Activated B cell treated with CpG ODN at 0.5 μM for 24 hours (primary cell): ENCODE measurements around the gene TMCO2. TPM values are rescaled to one million over a fixed set of nuclear protein-coding genes. Genes with fewer than 3 reads are reported as not detected.

Source experiments
- ATAC-seq: fragments of 200-7000 bp; cut with Tn5 transposase; one replicate; pipeline ENCODE4 v1.10.0; 2021; ENCODE audit warnings: low read depth, mild to moderate bottlenecking, moderate library complexity
- CTCF ChIA-PET: fragments of 350-600 bp; sonication (Branson Sonifier 250); formaldehyde crosslinking; loops from one replicate; lab custom pipeline; 2021; ENCODE audit warnings: antibody characterized with exemption; lab: Charles Lee
- POLR2A ChIA-PET: fragments of 350-600 bp; sonication (Branson Sonifier 250); formaldehyde crosslinking; loops from one replicate; lab custom pipeline; 2021; ENCODE audit warnings: antibody characterized with exemption; lab: Charles Lee
- DNase-seq: peaks from one replicate; pipeline ENCODE4 v3.0.0; 2022
- H3K27ac Mint-ChIP-seq: one replicate; pipeline ENCODE4 v1.8.0; 2020; ENCODE audit warnings: mixed read lengths
- H3K27me3 Mint-ChIP-seq: one replicate; pipeline ENCODE4 v1.8.0; 2021; ENCODE audit warnings: mixed read lengths
- H3K36me3 Mint-ChIP-seq: one replicate; pipeline ENCODE4 v1.8.0; 2021; ENCODE audit warnings: low read depth, mixed read lengths
- H3K4me1 Mint-ChIP-seq: one replicate; pipeline ENCODE4 v1.8.0; 2021; ENCODE audit warnings: mixed read lengths
- H3K4me3 Mint-ChIP-seq: one replicate; pipeline ENCODE4 v1.8.0; 2020; ENCODE audit warnings: mild to moderate bottlenecking, mixed read lengths
- H3K9me3 Mint-ChIP-seq: one replicate; pipeline ENCODE4 v1.8.0; 2020; ENCODE audit warnings: mixed read lengths
- CTCF ChIP-seq: fragments of 200-600 bp; IDR thresholded peaks from one replicate; pipeline ENCODE4 v1.8.0; 2022; ENCODE audit warnings: antibody characterized with exemption, mild to moderate bottlenecking
- intact Hi-C: fragments of 100-400 bp; cut with micrococcal nuclease; formaldehyde crosslinking; loops from one replicate; pipeline ENCODE4 v1.15.1; 2024
- total RNA-seq: library from RNA; stranded (reverse); gene quantifications from 2 replicates; pipeline ENCODE4 v1.2.3, GENCODE V29; 2022

The TMCO2 gene
- total RNA-seq, 1 donor from 2014 or later: not detected

GRCh38 chr1:40257313-40257687, 9.6 kb downstream of the TMCO2 start:
- Mint-ChIP-seq H3K27ac (peak overlapping the region; percentile 99), H3K36me3 (peaks cover 33% of the 10 kb centered on the region), H3K4me3 (peak overlapping the region; percentile 96), H3K4me1 (peaks cover 35% of the 10 kb centered on the region), H3K9me3 (no peaks in the 10 kb centered on the region), H3K27me3 (no peaks in the 10 kb centered on the region)
- POLR2A ChIA-PET: interaction anchor here (0.6 to 2.8 kb wide), 21 partner anchors 12 to 434 kb away, joined by 3 to 26 read pairs (median 5); partner anchors contain the start of genes NFYC, RLF, SMAP2 and ZFP69
- DNase-seq (no peak), ATAC-seq (no peak)
- CTCF ChIA-PET: interaction anchor here (1.8 kb wide), 1 partner anchor 147 kb away, joined by 4 read pairs; no protein-coding TSS in a partner anchor
- no peak for TF ChIP-seq CTCF
- intact Hi-C loops: loop anchor here (5.0 kb wide), 1 partner anchor 145 kb away; no protein-coding TSS in a partner anchor

- no peaks in the 10 kb centered on the region for H3K9me3 Mint-ChIP-seq
- H3K27ac Mint-ChIP-seq: peak within 1 kb of the TSS; percentile 99
- peak; percentile 89 for DNase-seq
- TF ChIP-seq CTCF: no peak
- H3K27me3 Mint-ChIP-seq: no peaks in the 10 kb centered on the region
- peak within 1 kb of the TSS; percentile 96 for H3K4me3 Mint-ChIP-seq
- ChIA-PET CTCF (interaction anchor here (1.8 kb wide), 1 partner anchor 147 kb away, joined by 4 read pairs; no protein-coding TSS in a partner anchor), POLR2A (interaction anchor here (0.6 to 2.8 kb wide), 22 partner anchors 12 to 434 kb away, joined by 3 to 26 read pairs (median 5); partner anchors contain the start of genes CAP1, NFYC, RLF and SMAP2)
- H3K4me1 Mint-ChIP-seq: peaks cover 38% of the 10 kb centered on the region
- peaks cover 37% of the 10 kb centered on the region for H3K36me3 Mint-ChIP-seq
- ATAC-seq: peak; percentile 95
- intact Hi-C loops: loop anchor here (1.0 to 5.0 kb wide), 12 partner anchors 17 to 433 kb away; partner anchors contain the start of genes CAP1, NFYC, PPT1 and RLF
Measured at GRCh38 chr1:40257688-40258444, 10.1 kb downstream of the TMCO2 start, which contains the start of gene ZMPSTE24. Gene ZMPSTE24 (plus strand): TSS chr1:40258236. CDS start chr1:40258272, 36 bp downstream.

GRCh38 chr1:40258445-40258769, 10.7 kb downstream of the TMCO2 start:
- DNase-seq (no peak), ATAC-seq (no peak)
- ChIA-PET POLR2A (interaction anchor here (0.7 to 2.8 kb wide), 14 partner anchors 16 to 433 kb away, joined by 3 to 26 read pairs (median 7); partner anchors contain the start of genes CAP1, NFYC, RLF and SMAP2), CTCF (interaction anchor here (1.8 kb wide), 1 partner anchor 146 kb away, joined by 4 read pairs; no protein-coding TSS in a partner anchor)
- peak overlapping the region; percentile 99 for H3K27ac Mint-ChIP-seq
- H3K27me3 Mint-ChIP-seq: no peaks in the 10 kb centered on the region
- intact Hi-C loops: loop anchor here (1.0 to 5.0 kb wide), 12 partner anchors 17 to 433 kb away; partner anchors contain the start of genes CAP1, NFYC, PPT1 and RLF
- H3K36me3 Mint-ChIP-seq: peaks cover 42% of the 10 kb centered on the region
- TF ChIP-seq CTCF: no peak
- no peaks in the 10 kb centered on the region for H3K9me3 Mint-ChIP-seq
- H3K4me1 Mint-ChIP-seq: peaks cover 38% of the 10 kb centered on the region
- peak overlapping the region; percentile 96 for H3K4me3 Mint-ChIP-seq

- intact Hi-C loops: no loop called here
- TF ChIP-seq CTCF: no peak
- Mint-ChIP-seq H3K27me3 (no peaks in the 10 kb centered on the region), H3K27ac (no peak overlapping the region), H3K36me3 (peaks cover 65% of the 10 kb centered on the region), H3K4me3 (no peak overlapping the region), H3K9me3 (no peaks in the 10 kb centered on the region), H3K4me1 (peaks cover 13% of the 10 kb centered on the region)
- ChIA-PET POLR2A (no interaction called here), CTCF (no interaction called here)
- no peak for DNase-seq
- no peak for ATAC-seq
Measured at GRCh38 chr1:40264354-40264781, 16.6 kb downstream of the TMCO2 start.

GRCh38 chr1:40265298-40265697, 17.6 kb downstream of the TMCO2 start:
- Mint-ChIP-seq H3K9me3 (no peaks in the 10 kb centered on the region), H3K4me3 (no peak overlapping the region), H3K27ac (no peak overlapping the region), H3K36me3 (peaks cover 68% of the 10 kb centered on the region), H3K27me3 (no peaks in the 10 kb centered on the region), H3K4me1 (peaks cover 7% of the 10 kb centered on the region)
- CTCF ChIA-PET: no interaction called here
- TF ChIP-seq CTCF: no peak
- POLR2A ChIA-PET: interaction anchor here (0.6 kb wide), 1 partner anchor 18 kb away, joined by 5 read pairs; no protein-coding TSS in a partner anchor
- no peak for DNase-seq
- ATAC-seq: no peak
- intact Hi-C loops: no loop called here
